OCI-LY3 (cell line): ENCODE results near the gene PFDN5.
"Not testable (repeated sequence)": the region's sequence is repeated elsewhere in the genome, so short reads cannot be mapped to it uniquely, and the experiment has no call there.

Experiments
- H2AFZ ChIP-seq: fragments of 200-600, 300-600 bp; shearing (Covaris generic); 2 replicates; pipeline ENCODE4 v1.6.0; 2014; ENCODE audit warnings: antibody characterized with exemption, low read depth, low read length
- H3K27ac ChIP-seq: fragments of 200-600, 300-600 bp; sonication (generic); 2 replicates; pipeline ENCODE4 v1.5.1; 2014; ENCODE audit warnings: mild to moderate bottlenecking, low read length, moderate library complexity, mixed read lengths
- H3K27me3 ChIP-seq: fragments of 200-600, 300-600 bp; sonication (generic); 2 replicates; pipeline ENCODE4 v1.6.1; 2014; ENCODE audit warnings: low read depth, low read length, mixed read lengths
- H3K36me3 ChIP-seq: fragments of 200-600, 300-600 bp; sonication (generic); replicated peaks from 2 replicates; pipeline ENCODE3; 2014; ENCODE audit warnings: low read depth, low read length, mixed read lengths
- H3K4me1 ChIP-seq: fragments of 300-600, 200-600 bp; sonication (generic); 2 replicates; pipeline ENCODE4 v1.6.1; 2014; ENCODE audit warnings: low read length, mixed read lengths
- H3K4me2 ChIP-seq: fragments of 200-600, 300-600 bp; sonication (generic); 2 replicates; pipeline ENCODE4 v1.6.1; 2014; ENCODE audit warnings: low read length, mixed read lengths
- H3K4me3 ChIP-seq: fragments of 300-600, 200-600 bp; sonication (generic); 2 replicates; pipeline ENCODE4 v1.5.1; 2014; ENCODE audit warnings: antibody characterized with exemption, mild to moderate bottlenecking, low read length, moderate library complexity
- H3K79me2 ChIP-seq: fragments of 300-600, 200-600 bp; shearing (Covaris generic); 2 replicates; pipeline ENCODE4 v1.6.1; 2014; ENCODE audit warnings: mild to moderate bottlenecking, low read length, mixed read lengths
- H3K9ac ChIP-seq: fragments of 300-600, 200-600 bp; shearing (Covaris generic); 2 replicates; pipeline ENCODE4 v1.6.0; 2014; ENCODE audit warnings: mild to moderate bottlenecking, low read length, moderate library complexity
- H3K9me3 ChIP-seq: fragments of 200-600, 300-600 bp; shearing (Covaris generic); 2 replicates; pipeline ENCODE4 v1.6.1; 2014; ENCODE audit warnings: low read length, mixed read lengths; ENCODE audit not compliant: insufficient read depth
- H4K20me1 ChIP-seq: fragments of 200-600, 300-600 bp; sonication (generic); 2 replicates; pipeline ENCODE4 v1.6.1; 2016; ENCODE audit warnings: low read length, mixed read lengths; ENCODE audit not compliant: insufficient read depth
- CTCF ChIP-seq: fragments of 200-600, 300-600 bp; sonication (generic); IDR thresholded peaks from 2 replicates; pipeline ENCODE4 v1.5.1; 2014; ENCODE audit warnings: antibody characterized with exemption, low read length, low read depth
- EZH2phosphoT487 ChIP-seq: fragments of 200-600 bp; shearing (Covaris generic); IDR thresholded peaks from 2 replicates; pipeline ENCODE4 v1.6.1; 2018; ENCODE audit warnings: antibody characterized with exemption, mixed run types, low read depth

PFDN5 gene

GRCh38 chr12:53330671-53331070, 35.3 kb downstream of the PFDN5 start:
- Histone ChIP-seq H3K79me2 (no peaks in the 10 kb centered on the region), H3K27ac (no peak overlapping the region), H3K4me2 (no peak overlapping the region), H3K9ac (no peak overlapping the region), H3K27me3 (peaks cover 29% of the 10 kb centered on the region), H3K36me3 (no peaks in the 10 kb centered on the region), H3K4me1 (peaks cover 9% of the 10 kb centered on the region; the same call in 1 of the 2 replicates), H2AFZ (no peak overlapping the region), H3K9me3 (no peaks in the 10 kb centered on the region), H4K20me1 (no peaks in the 10 kb centered on the region), H3K4me3 (no peak overlapping the region)
- TF ChIP-seq CTCF = no peak
- TF ChIP-seq EZH2phosphoT487 = no peak

- H3K4me3 ChIP-seq, H3K36me3 ChIP-seq, H3K79me2 ChIP-seq, H3K4me2 ChIP-seq, H4K20me1 ChIP-seq, H2AFZ ChIP-seq, H3K27ac ChIP-seq, H3K9me3 ChIP-seq, H3K9ac ChIP-seq, H3K4me1 ChIP-seq: not testable (repeated sequence)
- peaks cover 30% of the 10 kb centered on the region for H3K27me3 ChIP-seq
Measured at GRCh38 chr12:53332339-53332738, 37.0 kb downstream of the PFDN5 start.

- no peaks in the 10 kb centered on the region for H4K20me1 ChIP-seq
- no peak overlapping the region for H3K4me3 ChIP-seq
- peaks cover 31% of the 10 kb centered on the region for H3K27me3 ChIP-seq
- no peak overlapping the region for H3K9ac ChIP-seq
- TF ChIP-seq CTCF = no peak
- H3K9me3 ChIP-seq = no peaks in the 10 kb centered on the region
- no peaks in the 10 kb centered on the region for H3K36me3 ChIP-seq
- H3K4me2 ChIP-seq = no peak overlapping the region
- H3K27ac ChIP-seq = no peak overlapping the region
- peaks cover 6% of the 10 kb centered on the region; the same call in 1 of the 2 replicates for H3K4me1 ChIP-seq
- no peaks in the 10 kb centered on the region for H3K79me2 ChIP-seq
- no peak overlapping the region for H2AFZ ChIP-seq
Measured at GRCh38 chr12:53332744-53333143, 37.4 kb downstream of the PFDN5 start.

GRCh38 chr12:53333289-53333688, 37.9 kb downstream of the PFDN5 start:
- no peak overlapping the region for H3K27ac ChIP-seq
- H3K27me3 ChIP-seq = peaks cover 37% of the 10 kb centered on the region
- H3K79me2 ChIP-seq = no peaks in the 10 kb centered on the region
- no peaks in the 10 kb centered on the region for H3K9me3 ChIP-seq
- no peak overlapping the region for H3K4me3 ChIP-seq
- H3K4me1 ChIP-seq = peaks cover 6% of the 10 kb centered on the region; the same call in 1 of the 2 replicates
- no peak overlapping the region for H3K9ac ChIP-seq
- H2AFZ ChIP-seq = no peak overlapping the region
- no peaks in the 10 kb centered on the region for H3K36me3 ChIP-seq
- H4K20me1 ChIP-seq = no peaks in the 10 kb centered on the region
- TF ChIP-seq CTCF (no peak), EZH2phosphoT487 (no peak)
- no peak overlapping the region for H3K4me2 ChIP-seq

GRCh38 chr12:53333845-53334244, 38.5 kb downstream of the PFDN5 start:
- H3K79me2 ChIP-seq = no peaks in the 10 kb centered on the region
- H3K4me2 ChIP-seq = no peak overlapping the region
- H3K36me3 ChIP-seq = no peaks in the 10 kb centered on the region
- H3K27ac ChIP-seq = no peak overlapping the region
- H4K20me1 ChIP-seq = no peaks in the 10 kb centered on the region
- H3K4me3 ChIP-seq = no peak overlapping the region
- TF ChIP-seq CTCF (no peak), EZH2phosphoT487 (no peak)
- peaks cover 6% of the 10 kb centered on the region; the same call in 1 of the 2 replicates for H3K4me1 ChIP-seq
- H2AFZ ChIP-seq = no peak overlapping the region
- no peak overlapping the region for H3K9ac ChIP-seq
- peaks cover 42% of the 10 kb centered on the region for H3K27me3 ChIP-seq
- H3K9me3 ChIP-seq = no peaks in the 10 kb centered on the region
